HUES64 (cell line): Measurements from ENCODE around the gene MYH7B.

Source experiments
- H3K27ac ChIP-seq: 2 replicates; pipeline ENCODE4 v1.7.0; 2013; ENCODE audit warnings: low read depth, low read length, inconsistent platforms
- H3K27me3 ChIP-seq: 2 replicates; pipeline ENCODE4 v1.6.1; 2013; ENCODE audit warnings: mild to moderate bottlenecking, low read length; ENCODE audit not compliant: insufficient read depth
- H3K36me3 ChIP-seq: 2 replicates; pipeline ENCODE4 v1.6.1; 2013; ENCODE audit warnings: mild to moderate bottlenecking, low read length; ENCODE audit not compliant: insufficient read depth
- H3K4me1 ChIP-seq: 2 replicates; pipeline ENCODE4 v1.6.1; 2013; ENCODE audit warnings: mild to moderate bottlenecking, low read length, moderate library complexity; ENCODE audit not compliant: insufficient read depth
- H3K4me3 ChIP-seq: 2 replicates; pipeline ENCODE4 v1.5.1; 2013; ENCODE audit warnings: mild to moderate bottlenecking, low read length, moderate library complexity
- H3K9ac ChIP-seq: 2 replicates; pipeline ENCODE4 v1.6.1; 2013; ENCODE audit warnings: mild to moderate bottlenecking, low read depth, low read length
- H3K9me3 ChIP-seq: 2 replicates; pipeline ENCODE4 v1.6.1; 2013; ENCODE audit warnings: low read depth, low read length; ENCODE audit not compliant: insufficient read depth
- WGBS: fragments of 150-250, 120-280 bp; methylation state at CpG from one replicate; pipeline ENCODE4 v1.1.7; 2013; ENCODE audit warnings: missing lambda C conversion rate; 5-methylcytosine and 5-hydroxymethylcytosine counted together

The MYH7B gene

DNA sequence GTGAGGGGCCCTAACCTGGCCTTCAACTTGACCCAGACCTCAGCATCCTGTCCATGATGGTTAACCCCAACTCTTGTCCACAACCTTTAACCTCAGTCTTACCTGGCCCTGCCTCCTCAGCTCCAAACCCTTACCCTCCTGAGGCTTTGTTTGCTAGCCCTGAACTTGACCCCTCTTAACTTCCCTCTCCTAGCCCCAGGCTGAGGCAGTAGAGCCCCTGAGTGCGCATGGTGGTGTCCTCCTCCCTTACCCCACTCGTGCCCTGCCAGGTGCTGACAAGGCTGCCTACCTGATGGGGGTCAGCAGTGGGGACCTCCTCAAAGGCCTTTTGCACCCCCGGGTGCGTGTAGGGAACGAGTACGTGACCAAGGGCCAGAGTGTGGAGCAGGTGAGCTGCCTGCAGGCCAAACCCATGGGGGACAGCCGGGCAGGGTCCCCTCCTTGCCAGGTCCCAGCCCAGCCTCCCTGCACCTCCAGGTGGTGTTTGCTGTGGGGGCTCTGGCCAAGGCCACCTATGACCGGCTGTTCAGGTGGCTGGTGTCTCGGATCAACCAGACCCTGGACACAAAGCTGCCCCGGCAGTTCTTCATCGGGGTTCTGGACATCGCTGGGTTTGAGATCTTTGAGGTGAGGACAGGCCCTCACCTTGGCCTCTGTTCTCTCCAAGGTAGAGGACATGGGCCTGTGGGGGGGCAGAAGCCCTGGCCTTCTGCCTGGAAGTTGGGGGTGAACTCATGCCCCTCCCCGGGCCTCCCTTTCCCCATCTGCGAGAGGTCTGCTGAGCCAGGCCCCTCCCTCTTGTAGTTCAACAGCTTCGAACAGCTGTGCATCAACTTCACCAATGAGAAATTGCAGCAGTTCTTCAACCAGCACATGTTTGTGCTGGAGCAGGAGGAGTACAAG is 31.9 kb downstream of the MYH7B start:
- Histone ChIP-seq H3K27ac (no peak overlapping the region), H3K9me3 (no peaks in the 10 kb centered on the region), H3K36me3 (no peaks in the 10 kb centered on the region), H3K9ac (no peak overlapping the region), H3K4me1 (peaks cover 18% of the 10 kb centered on the region), H3K4me3 (no peak overlapping the region), H3K27me3 (peaks cover 39% of the 10 kb centered on the region)
- 86% methylated on average over 15 of the region's 15 CpGs for WGBS

DNA sequence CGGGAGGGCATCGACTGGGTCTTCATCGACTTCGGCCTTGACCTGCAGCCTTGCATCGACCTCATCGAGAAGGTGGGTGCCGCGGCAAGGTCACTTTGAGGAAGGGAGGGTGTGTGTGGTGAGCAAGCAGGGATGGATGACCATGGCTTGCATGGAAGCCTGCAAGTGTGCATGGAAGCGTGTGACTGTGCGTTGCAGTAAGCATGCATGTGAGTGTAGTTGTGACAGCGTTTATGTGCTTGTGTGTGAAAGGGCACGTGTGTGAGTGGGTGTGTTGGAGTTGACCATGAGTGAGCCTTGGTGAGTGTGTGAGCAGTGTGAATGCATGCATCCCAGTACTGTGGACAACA is 32.5 kb downstream of the MYH7B start:
- whole genome bisulfite sequencing, result 95% methylated on average over 12 of the region's 12 CpGs
- no peak overlapping the region for H3K9ac ChIP-seq

DNA sequence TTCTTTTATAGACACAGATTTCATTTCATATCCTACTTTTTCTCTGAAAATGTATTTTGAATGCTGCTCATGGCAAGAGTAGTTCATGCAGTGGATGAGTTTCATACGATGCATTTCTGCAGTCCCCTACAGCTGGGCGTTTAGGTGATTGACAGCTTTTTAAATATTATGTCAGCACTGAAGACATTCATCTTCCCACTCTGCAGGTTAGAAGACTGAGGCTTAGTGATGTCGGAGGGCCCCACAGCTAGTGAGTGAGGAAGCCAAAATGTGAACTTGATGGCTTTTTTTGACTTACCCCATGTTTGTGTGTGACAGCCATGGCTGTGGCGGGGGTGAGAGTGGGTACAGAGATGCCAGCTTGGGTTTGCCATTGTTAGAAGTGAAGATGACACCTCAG is 33.5 kb downstream of the MYH7B start:
- H3K9me3 ChIP-seq, result no peaks in the 10 kb centered on the region
- H3K4me1 ChIP-seq, result peaks cover 7% of the 10 kb centered on the region
- H3K27me3 ChIP-seq, result peaks cover 23% of the 10 kb centered on the region
- no peak overlapping the region for H3K27ac ChIP-seq
- no peak overlapping the region for H3K4me3 ChIP-seq
- 93% methylated on average over 4 of the region's 4 CpGs for WGBS
- H3K9ac ChIP-seq, result no peak overlapping the region
- 0 out of 2 replicates have a peak, but pooled peaks cover 2% of the 10 kb centered on the region for H3K36me3 ChIP-seq

More for the DNA sequence above, 32.5 kb downstream of the MYH7B start:
- H3K27me3 ChIP-seq, result peaks cover 32% of the 10 kb centered on the region
- H3K4me3 ChIP-seq, result no peak overlapping the region
- no peak overlapping the region for H3K27ac ChIP-seq
- no peaks in the 10 kb centered on the region for H3K36me3 ChIP-seq
- no peaks in the 10 kb centered on the region for H3K9me3 ChIP-seq
- H3K4me1 ChIP-seq, result peaks cover 14% of the 10 kb centered on the region

DNA sequence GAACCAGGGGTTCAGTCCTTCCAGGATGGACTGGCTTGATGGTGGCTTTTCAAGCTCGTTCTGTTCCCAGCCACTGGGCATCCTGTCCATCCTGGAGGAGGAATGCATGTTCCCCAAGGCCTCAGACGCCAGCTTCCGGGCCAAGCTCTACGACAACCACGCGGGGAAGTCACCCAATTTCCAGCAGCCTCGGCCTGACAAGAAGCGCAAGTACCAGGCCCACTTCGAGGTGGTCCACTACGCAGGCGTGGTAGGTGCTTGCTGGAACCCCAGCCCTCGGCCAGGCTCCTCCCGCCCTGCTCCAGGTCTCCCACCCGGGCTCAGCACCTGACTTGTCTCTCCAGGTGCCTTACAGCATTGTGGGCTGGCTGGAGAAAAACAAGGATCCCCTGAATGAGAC is 34.0 kb downstream of the MYH7B start:
- no peak overlapping the region for H3K27ac ChIP-seq
- 0 out of 2 replicates have a peak, but pooled peaks cover 2% of the 10 kb centered on the region for H3K36me3 ChIP-seq
- no peak overlapping the region for H3K9ac ChIP-seq
- H3K4me1 ChIP-seq, result peaks cover 5% of the 10 kb centered on the region
- H3K4me3 ChIP-seq, result no peak overlapping the region
- WGBS, result 95% methylated on average over 14 of the region's 14 CpGs
- no peaks in the 10 kb centered on the region for H3K9me3 ChIP-seq
- H3K27me3 ChIP-seq, result peaks cover 18% of the 10 kb centered on the region

DNA sequence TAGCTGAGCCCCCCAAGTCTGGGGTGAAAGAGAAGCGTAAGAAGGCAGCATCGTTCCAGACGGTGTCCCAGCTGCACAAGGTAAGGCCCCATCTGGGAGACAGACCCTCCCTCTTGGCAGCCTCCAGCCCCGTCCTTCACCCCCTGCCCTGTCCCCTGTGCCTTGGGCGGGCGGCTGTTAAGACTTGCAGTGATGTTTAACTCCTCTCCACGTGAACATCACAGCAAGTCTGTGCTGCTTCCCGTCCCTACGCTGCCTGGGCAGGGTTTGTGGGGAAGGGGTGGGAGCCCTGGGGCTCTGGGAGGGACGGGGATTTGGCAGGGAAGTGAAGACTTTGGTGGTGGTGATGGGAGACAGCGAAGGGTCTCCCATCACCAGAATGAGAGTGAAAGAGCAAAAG is 34.6 kb downstream of the MYH7B start:
- Histone ChIP-seq H3K4me3 (no peak overlapping the region), H3K9me3 (no peaks in the 10 kb centered on the region), H3K9ac (no peak overlapping the region), H3K36me3 (0 out of 2 replicates have a peak, but pooled peaks cover 2% of the 10 kb centered on the region), H3K27ac (no peak overlapping the region), H3K4me1 (no peaks in the 10 kb centered on the region), H3K27me3 (peaks cover 12% of the 10 kb centered on the region)
- WGBS, result 95% methylated on average over 11 of the region's 11 CpGs

DNA sequence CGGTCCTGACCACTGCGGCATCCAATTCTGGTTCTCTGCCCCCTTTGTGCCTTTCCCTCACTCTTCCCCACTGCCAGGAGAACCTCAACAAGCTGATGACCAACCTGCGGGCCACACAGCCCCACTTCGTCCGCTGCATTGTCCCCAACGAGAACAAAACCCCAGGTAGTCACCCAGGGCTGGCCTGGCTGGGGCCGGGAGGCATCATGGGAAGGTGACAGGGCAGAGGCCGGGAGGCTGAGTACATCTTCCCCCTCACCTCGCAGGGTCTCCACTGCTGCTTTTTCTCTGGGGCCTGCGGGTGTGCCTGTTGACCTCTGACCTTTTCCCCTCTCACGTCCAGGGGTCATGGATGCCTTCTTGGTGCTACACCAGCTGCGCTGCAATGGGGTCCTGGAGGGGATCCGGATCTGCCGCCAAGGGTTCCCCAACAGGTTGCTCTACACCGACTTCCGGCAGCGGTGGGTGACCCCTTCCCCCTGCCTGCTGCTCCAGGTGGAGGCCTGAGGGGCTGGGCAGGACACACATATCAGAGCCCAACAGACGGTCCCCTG is 35.1 kb downstream of the MYH7B start:
- H3K9ac ChIP-seq, result no peak overlapping the region
- peaks cover 7% of the 10 kb centered on the region; the same call in 1 of the 2 replicates for H3K27me3 ChIP-seq
- H3K27ac ChIP-seq, result no peak overlapping the region
- H3K4me1 ChIP-seq, result no peaks in the 10 kb centered on the region
- peaks cover 5% of the 10 kb centered on the region; the same call in 1 of the 2 replicates for H3K36me3 ChIP-seq
- WGBS, result 92% methylated on average over 18 of the region's 18 CpGs
- no peak overlapping the region for H3K4me3 ChIP-seq
- no peaks in the 10 kb centered on the region for H3K9me3 ChIP-seq

DNA sequence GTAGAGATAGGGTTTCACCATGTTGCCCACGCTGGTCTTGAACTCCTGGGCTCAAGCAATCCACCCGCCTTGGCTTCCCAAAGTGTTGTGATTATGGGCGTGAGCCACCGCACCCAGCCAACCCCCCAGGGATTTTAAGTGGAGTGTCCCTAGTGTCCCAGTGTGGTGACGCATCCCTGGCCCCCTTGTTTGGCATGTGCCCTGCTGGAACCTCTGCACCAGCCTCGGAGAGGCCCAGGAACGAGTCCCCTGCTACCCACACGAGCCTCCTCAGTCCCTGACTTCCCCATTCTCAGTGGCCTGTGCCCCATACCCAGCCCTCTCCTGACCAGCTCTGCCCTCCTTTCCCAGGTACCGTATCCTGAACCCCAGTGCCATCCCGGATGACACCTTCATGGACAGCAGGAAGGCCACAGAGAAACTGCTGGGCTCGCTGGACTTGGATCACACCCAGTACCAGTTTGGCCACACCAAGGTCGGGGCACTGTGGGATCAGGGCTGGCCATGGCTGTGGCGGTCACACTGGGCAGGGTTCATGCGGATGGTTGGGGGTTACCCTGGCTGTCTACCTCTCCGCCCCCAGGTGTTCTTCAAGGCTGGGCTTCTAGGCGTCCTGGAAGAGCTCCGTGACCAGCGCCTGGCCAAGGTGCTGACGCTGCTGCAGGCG is 37.2 kb downstream of the MYH7B start:
- Histone ChIP-seq H3K27ac (no peak overlapping the region), H3K36me3 (peaks cover 8% of the 10 kb centered on the region; the same call in 1 of the 2 replicates), H3K9ac (no peak overlapping the region), H3K9me3 (no peaks in the 10 kb centered on the region), H3K27me3 (no peaks in the 10 kb centered on the region), H3K4me3 (no peak overlapping the region), H3K4me1 (no peaks in the 10 kb centered on the region)
- 96% methylated on average over 20 of the region's 20 CpGs for WGBS

DNA sequence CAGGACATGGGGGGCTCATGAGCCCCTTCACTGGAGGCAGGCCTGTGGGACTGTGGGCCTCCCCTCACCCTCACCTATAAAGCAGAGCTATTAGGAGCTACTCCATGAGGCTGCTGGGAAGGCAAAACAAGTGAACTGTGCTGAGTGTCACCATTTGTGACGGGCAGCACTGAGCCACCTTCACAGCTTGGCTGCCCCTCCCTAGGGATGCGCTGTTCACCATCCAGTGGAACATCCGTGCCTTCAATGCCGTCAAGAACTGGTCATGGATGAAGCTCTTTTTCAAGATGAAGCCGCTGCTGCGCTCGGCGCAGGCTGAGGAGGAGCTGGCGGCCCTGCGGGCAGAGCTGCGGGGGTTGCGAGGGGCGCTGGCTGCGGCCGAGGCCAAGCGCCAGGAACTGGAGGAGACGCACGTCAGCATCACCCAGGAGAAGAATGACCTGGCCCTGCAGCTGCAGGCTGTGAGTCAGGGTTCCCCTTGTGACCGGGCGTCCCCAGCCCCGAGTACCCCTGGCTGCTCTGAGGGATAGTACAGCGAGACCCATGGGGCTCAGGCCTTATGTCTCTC is 38.4 kb downstream of the MYH7B start:
- WGBS, result 94% methylated on average over 22 of the region's 22 CpGs
- Histone ChIP-seq H3K4me1 (no peaks in the 10 kb centered on the region), H3K9ac (no peak overlapping the region), H3K36me3 (peaks cover 11% of the 10 kb centered on the region; the same call in 1 of the 2 replicates), H3K9me3 (no peaks in the 10 kb centered on the region), H3K27ac (no peak overlapping the region), H3K4me3 (no peak overlapping the region), H3K27me3 (no peaks in the 10 kb centered on the region)

DNA sequence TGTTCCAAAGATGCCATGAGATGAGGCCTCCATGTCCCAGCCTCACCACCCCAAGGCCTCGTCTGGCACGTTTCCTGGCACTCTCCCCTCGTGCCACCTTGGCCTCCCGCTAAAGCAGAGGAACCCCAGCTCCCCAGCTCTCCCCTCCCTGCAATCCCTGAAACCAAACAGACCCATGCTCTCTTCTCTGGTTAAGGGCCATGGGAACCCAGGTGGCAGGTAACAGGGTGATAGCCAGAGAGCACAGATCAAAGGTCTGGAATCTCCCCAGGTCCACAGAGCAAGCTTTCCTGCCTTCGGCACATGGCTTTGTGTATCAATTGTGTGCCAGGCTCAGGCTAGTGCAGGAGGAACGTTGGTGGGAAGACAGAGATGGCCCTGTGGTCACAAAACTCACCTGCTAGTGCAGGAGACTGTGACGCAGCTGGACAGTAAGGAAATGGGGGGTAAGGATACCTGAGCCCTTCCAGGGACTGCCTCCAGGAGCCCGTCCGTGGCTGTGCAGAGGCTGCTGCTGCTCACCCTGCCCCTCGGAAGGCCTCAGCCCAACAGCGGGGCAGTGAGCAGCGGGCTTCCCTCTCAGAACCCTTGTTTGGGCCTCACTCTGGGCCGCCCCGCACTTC is 39.0 kb downstream of the MYH7B start:
- H3K27ac ChIP-seq, result no peak overlapping the region
- H3K4me3 ChIP-seq, result no peak overlapping the region
- H3K27me3 ChIP-seq, result no peaks in the 10 kb centered on the region
- 84% methylated on average over 14 of the region's 14 CpGs for WGBS
- H3K36me3 ChIP-seq, result peaks cover 13% of the 10 kb centered on the region; the same call in 1 of the 2 replicates
- H3K9ac ChIP-seq, result no peak overlapping the region
- H3K4me1 ChIP-seq, result no peaks in the 10 kb centered on the region
- H3K9me3 ChIP-seq, result no peaks in the 10 kb centered on the region

DNA sequence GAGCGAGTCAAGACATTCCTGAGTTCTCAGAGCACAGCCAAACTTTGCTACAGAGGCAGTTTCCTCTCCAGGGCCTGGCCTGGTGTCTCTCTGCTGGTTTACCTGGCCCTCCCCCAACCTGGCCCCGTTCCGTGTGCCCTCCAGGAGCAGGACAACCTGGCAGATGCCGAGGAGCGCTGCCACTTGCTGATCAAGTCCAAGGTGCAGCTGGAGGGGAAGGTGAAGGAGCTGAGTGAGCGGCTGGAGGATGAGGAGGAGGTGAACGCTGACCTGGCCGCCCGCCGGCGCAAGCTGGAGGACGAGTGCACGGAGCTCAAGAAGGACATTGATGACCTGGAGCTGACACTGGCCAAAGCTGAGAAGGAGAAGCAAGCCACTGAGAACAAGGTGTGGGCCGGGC is 39.5 kb downstream of the MYH7B start:
- Histone ChIP-seq H3K4me3 (no peak overlapping the region), H3K36me3 (peaks cover 19% of the 10 kb centered on the region), H3K27ac (no peak overlapping the region), H3K9me3 (no peaks in the 10 kb centered on the region), H3K9ac (no peak overlapping the region), H3K4me1 (no peaks in the 10 kb centered on the region), H3K27me3 (no peaks in the 10 kb centered on the region)
- WGBS, result 95% methylated on average over 14 of the region's 14 CpGs
